GM21717 (cell line): ENCODE data around the gene AADACL4.
"Not testable (repeated sequence)": the region's sequence is repeated elsewhere in the genome, so short reads cannot be mapped to it uniquely, and the experiment has no call there.

Source experiments
- ATAC-seq: cut with Tn5 transposase; IDR thresholded peaks from one replicate; pipeline ENCODE4 v1.9.1; 2021; ENCODE audit warnings: mild to moderate bottlenecking, moderate library complexity; ENCODE audit not compliant: unreplicated experiment

Gene AADACL4

DNA sequence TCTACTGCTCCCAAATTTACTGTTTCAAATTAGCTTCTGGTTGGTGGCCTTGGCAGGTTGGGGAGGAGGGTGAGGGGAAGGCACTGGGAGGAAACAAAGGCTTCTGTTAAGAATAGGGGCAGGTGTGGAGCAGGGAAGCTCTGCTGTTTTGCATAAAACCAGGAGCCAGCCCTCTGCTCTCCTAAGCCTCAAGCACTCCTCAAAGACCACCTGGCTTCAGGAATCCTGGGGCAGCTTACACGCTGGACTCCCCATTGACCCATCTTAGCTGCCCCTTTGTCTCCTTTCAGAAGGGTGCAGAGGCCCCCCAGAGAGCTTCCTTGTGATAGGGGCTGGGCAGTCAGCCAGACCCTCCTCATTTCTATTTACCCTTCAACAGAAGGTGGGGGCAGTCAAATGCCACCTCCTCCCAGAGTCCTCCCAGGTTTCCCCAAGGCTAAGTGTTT is 14.4 kb upstream of the AADACL4 start:
- no peak for ATAC-seq

DNA sequence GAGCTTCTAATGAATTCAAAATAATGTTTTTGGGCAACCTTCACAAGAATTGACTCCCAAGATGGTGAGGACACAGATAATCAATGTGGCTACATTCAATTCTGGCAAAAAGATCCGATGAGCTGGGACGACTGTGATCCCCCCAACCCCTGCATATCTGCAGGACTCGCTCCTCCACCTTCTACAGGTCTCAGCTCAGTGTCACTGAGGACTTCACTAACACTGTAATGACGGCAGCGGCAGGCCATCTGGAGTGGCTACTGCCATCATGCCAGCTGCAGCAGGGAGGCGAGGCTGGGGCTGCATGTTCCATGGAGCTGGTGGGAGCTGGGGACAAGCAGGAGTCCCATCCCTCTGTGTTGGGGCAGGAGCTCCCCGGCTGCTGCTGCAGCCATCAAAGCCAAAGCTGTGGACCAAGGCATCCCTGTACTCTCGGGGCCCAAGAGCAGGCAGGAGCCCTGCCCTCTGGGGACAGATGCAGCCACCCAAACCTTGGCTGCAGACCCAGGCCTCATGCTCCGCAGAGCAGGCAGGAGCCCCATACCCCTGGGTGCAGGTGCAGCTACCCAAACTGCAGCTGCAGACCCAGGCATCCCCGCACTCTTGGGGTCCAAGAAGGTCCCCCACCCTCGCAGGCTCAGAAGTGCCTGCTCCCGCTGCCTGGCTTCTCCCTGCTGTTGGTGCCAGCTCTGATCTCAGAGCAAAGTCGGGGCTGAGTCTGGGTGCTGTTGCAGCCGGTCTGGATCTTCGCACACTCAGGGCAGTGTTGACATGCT is 13.7 kb upstream of the AADACL4 start:
- ATAC-seq, result no peak

DNA sequence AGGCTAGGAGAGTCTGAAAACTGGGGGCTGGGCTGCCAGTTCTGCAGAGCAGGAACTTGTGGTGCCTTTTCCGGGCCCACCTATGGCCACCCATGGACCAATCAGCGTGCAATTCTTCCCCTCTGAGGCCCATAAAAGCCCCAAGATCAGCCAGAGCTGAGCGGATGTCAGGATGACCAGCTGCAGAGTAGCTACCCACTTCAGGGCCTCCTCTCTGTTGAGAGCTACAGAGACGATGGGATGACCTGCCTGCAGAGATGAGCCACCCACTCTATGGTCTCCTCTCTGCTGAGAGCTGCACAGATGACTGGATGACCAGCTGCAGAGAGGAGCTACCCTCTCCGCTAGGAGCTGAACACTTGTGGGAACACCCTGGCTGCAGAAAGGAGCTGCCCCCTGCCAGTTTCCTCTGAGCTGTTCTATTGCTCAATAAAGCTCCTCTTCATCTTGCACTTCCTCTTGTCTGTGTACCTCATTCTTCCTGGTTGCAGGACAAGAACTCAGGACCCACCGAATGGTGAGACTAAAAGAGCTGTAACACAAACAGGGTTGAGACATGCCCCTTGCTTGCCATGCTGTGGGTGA is 12.8 kb upstream of the AADACL4 start:
- ATAC-seq, result no peak

DNA sequence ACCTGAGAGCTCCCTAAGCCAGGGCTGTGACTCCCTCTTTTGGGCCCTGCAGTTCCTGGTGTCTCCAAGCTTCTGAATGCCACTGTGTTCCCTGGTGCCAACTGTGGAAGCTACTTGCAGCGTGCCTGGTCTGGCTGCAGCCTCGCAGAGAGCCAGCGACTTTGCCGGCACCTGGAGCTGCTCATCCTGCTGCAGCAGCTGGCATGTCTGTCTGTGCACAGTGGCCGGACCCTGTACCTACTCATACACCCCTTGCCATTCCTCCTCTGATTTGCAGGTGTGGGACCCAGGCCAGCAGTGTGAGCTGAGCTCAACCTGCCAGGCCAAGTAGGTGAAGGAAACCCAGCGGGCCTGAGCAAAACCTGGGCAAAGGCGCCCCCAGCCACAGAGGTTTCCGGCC is 12.3 kb upstream of the AADACL4 start:
- ATAC-seq, result no peak

DNA sequence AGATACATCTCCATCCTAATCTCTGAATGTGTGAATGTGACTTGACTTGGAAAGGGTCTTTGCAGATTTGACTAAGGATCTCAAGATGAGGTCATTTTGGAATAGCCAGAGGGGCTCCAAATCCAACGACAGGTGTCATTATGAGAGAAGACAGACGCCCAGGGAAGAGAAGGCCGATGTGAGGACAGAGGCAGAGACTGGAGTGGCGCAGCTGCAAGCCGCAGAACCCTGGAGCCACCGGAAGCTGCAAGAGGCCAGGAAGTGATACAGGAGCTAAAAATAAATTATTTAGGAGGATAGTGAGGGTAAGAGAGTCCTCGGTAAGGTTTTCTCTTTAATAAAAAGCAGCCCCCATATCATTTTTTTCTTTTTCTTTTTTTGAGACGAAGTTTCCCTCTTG is 9.7 kb upstream of the AADACL4 start:
- no peak for ATAC-seq

DNA sequence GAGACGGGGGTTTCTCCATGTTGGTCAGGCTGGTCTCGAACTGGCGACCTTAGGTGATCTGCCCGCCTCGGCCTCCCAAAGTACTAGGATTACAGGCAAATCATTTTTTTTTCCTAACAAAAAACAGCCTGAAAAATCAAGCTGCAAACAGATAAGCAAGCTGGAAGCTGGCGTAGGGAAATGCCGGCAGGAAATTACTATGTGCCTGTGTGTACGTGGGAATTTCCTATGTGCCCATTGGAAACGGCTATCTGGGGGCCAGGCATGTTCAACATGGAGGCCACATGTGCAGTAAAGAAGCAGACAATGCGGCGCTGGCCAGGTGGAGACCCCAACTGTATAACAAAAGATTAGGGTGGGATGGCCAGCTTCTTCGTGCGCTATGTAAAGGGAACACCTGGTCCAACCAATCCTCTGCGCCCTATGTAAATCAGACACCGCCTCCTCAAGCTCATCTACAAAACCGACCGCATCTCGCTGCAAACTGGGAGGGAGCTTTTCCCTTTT is 9.1 kb upstream of the AADACL4 start:
- no peak for ATAC-seq

DNA sequence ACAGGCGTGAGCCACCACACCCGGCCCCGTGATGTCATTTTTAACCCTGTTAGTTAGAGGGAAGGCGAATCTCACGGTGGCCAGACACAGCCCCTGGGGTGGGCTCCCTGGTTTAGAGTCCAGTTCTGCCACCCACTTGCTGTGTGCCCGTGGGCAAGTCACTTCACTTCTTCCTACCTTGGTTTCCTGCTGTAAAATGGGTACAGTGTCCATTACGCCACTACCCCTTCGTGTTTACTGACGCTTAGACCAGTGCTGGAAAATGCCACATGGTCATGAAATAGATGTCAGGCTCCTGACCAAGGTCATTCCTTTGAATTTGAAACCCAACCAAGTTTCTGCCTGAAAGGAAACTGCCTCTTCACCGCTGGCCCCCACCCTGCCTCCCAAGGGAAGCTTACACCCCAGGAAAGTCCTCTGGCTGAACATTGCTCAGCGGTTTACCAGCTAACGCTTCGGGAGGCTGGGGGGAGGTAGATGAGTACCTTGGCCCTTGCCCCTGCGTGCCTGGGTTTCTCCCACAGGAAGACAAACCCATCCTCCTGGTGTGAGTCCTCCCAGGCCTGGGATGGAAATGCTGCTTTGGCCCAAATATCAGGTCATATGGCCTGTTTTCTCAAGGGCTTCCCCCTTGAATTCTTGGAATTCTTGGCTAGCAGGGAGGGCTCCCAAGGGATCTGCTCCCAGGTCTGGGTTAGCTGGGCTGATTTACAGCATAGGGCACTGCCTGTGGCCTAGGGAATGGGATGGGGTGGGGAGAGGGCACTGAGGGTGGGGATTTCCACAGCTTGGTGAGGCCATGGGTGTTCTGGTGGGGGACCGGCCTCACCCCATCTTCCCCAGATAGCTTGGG is 7.6 kb upstream of the AADACL4 start:
- no peak for ATAC-seq

DNA sequence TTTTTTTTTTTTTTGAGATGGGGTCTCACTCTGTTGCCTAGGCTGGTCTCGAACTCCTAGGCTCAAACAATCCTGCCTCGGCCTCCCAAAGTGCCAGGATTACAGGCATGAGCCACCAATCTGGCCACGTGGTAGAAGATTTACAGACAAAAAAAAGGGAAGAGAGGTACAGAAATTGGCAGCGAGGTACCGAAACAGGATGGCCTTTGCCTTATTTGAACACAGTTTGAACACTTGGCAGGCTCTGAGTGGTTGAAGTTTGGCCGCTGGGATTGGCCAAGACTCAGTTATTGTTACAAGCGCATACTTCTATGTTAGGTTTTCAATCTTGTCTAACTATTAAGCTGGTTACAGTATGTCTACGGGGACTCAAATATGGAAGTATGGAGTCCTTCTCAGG is 6.2 kb upstream of the AADACL4 start:
- ATAC-seq, result no peak

DNA sequence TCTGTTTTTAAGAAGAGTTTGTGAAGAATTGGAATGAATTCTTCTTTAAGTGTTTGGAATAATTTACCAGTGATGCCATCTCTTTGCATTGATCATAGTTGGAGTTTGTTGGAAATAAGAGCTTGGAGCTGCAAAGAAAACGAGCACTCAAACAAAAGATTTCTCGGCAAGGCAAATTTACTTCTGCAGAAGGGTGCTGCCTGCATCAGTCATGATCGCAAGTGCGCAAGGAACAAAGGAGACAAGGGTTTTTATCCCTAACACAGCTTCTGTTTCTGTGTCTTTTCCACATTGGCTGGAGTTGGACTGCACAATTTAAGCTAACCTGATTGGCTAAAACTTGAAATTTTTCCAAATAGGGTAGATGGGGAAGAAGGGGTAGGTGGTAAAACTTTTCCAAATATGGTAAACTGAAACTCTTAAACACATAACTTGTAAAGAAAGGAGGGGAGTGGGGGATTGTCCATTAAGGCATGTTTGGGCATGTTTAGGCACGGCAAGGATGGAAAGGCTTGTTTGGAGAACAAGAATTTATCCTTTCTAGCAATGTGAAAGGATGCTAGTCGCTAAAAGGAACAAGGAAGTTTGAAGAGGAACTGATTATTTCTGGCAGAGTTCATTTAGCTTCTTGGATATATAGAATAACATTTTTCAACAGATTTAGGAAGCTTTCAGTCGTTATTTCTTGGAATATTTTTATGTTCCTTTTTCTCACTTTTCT is 3.5 kb upstream of the AADACL4 start:
- ATAC-seq, result no peak

DNA sequence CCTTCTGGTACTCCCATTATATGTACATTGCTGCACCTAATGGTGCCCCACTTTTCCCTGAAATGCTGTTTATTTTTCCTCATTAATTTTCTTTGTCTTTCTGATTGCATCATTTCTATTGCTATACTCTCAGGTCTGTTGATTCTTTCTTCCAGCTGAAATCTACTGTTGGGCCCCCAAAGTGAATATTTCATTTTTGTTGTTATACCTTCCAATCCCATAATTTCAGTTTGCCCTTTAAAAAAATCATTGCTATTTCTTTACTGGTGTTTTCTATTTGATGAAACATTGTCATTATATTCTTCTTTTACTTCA is 3.0 kb upstream of the AADACL4 start:
- ATAC-seq, result no peak

DNA sequence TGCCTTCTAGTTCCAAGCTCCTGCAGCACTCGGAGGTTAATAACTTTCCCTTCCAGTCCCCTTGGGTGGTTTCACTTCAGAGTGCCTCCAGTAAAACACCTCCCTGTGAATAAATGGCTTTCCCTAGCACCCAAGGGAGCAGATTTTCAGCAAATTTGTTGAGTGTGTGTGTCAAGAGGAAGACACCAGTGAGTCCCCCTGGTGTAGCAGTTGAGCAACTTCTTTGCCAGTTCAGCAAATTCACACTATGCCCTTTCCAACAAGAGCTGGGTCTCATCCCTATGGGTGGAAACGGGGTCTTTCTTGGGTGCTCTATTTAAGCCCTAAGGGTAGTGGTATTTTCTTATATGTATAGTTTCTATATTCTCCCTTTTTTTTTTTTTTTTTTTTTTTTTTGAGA is 806 bp upstream of the AADACL4 start:
- no peak for ATAC-seq

DNA sequence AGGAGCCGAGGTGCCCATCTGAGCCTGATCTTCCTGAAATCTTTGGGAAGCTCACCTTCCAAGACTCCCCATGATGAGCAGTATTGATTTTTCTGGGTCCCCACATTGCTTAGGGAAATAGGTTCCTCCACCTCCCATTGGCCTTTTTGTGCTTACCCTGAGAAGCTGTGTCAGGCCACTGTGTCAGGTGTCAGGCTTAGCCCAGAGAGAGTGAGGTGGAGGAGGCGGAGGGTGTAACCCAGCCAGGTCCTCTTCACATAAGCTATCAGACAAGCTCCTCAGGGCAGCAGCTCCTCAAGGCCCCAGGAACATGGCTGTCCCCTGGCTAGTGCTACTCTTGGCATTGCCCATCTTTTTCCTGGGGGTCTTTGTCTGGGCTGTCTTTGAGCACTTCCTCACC is 352 bp downstream of the AADACL4 start:
- no peak for ATAC-seq

DNA sequence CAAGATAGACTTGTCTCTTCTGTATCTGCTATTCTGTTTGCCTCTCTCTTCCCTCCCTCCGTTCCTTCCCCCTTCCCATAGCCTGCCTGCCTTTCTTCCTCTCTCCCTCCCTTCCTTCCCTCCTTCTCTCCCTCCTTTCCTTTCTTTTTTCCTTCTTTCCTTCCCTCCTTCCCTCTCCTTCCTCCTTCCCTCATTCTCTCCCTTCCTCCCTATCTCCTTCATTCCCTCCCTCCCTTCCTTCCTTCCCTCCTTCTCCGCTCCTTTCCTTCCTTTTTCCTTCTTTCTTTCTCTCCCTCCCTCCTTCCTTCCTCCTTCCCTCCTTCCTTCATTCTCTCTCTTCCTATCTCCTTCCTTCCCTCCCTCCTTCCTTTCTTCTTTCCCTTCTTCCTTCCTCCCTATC is 944 bp downstream of the AADACL4 start:
- ATAC-seq, result no peak

DNA sequence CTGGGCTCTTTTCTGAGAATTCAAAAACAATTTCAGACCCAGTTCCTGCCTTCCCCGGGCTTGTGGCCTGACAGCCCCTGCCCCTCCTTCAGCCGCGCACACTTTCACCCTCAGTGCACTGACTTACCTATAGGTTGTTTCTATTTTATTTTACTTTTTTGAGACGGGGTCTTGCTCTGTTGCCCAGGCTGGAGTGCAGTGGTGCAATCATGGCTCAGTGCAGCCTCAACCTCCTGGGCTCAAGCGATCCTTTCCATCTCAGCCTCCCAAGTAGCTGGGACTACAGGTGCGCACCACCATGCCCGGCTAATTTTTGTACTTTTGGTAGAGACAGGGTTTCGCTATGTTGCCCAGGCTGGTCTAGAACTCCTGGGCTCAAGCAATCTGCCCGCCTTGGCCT is 1.5 kb downstream of the AADACL4 start:
- ATAC-seq, result not testable (repeated sequence)

DNA sequence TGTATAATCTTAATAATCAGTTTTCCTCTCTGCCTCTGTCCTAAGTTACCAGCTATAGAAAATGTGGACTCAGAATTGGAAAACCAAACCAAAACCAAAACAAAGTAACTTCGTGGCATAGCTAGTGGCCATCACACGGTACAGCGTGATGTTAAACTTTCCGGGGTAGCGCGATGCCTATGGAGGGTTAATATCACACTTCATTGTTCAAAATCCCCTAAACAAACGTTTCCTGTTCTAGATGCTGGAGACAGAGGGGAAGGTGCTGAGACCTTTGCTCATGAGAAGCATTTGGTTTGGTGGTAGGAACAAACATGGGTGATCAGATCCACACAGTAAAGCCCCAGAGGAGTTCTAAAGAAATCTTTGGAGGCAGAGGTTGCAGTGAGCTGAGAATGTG is 4.9 kb downstream of the AADACL4 start:
- ATAC-seq, result no peak

DNA sequence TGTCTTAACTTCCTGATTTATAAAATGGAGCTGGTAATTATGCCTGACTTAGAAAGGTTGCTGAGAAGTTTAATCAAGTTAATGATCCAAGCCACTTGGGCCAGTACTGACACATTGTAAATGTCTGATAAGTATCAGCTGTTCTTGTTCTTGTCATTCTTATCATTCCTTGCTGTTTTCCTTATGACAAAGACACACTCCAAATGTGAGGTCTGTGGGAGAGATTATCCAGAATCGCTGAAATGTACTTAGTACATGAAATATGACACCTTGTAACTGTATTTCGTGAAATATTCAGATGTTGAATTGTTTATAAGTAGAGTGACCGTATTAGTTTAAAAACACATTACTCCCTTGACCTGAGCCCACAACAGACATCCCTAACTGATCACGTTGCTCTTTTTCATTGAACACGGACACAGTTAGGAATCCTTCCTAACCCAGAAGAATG is 6.1 kb downstream of the AADACL4 start:
- ATAC-seq, result no peak

DNA sequence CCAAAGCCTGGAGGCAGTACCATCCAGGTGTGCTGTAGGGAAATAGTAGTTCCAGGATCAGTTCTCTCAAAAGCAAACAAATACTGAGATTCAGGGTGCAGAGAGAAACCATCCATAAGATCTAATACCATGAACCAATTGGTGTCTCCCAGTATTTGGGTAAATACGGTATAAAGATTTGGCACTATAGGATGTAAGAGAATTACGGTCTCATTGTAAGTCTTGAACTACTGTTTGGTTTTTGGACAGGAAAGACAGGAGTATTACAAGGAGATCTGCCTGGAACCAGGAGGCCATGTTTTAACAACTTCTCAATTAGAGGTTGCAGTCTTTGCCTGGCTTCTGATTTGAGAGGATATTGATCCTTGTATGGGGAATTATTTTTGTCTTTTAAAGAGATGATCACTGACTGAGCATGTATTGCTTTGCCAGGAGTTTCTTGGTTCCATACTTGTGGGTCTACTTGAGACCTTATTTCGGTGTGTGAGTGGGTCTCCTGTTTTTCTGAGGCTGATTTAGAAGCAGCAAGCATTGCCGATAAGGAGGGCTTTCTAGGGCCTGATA is 10.2 kb downstream of the AADACL4 start:
- no peak for ATAC-seq

DNA sequence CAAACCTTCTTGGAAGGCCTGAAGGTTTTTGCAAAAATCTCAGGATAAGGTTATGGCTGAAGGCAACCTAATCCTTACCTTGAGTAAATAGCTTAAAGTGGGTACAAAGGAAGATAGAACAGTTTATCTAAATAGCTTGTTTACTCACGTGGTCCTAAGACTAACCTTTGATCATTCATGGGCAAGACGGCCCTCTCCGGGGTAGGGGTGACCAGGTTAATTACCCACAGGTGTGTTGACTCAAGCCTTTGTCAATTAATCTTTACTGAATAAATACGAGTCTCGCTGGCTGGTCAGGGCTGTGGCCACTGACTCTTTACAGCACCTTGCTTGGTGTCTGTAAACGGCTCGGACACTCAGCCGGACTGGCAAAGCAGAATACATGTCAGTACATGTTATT is 10.8 kb downstream of the AADACL4 start:
- no peak for ATAC-seq

DNA sequence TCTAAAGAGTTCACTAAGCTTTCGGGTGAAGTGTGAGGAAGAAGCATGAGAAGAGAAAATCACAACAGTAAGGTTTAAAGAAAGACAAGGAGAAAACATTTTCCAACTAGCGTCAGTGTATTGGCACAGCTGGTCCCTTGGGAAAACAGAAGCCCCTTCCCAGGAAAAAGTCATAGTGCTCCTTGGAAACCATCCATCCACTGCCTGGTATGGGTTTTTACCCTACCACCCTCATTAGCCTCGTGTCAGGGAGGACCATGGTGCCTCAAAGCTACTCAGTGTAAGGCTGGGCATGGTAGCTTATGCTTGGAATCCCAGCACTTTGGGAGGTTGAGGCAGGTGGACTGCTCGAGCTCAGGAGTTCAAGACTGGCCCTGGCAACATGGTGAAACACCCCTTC is 12.7 kb downstream of the AADACL4 start:
- no peak for ATAC-seq

DNA sequence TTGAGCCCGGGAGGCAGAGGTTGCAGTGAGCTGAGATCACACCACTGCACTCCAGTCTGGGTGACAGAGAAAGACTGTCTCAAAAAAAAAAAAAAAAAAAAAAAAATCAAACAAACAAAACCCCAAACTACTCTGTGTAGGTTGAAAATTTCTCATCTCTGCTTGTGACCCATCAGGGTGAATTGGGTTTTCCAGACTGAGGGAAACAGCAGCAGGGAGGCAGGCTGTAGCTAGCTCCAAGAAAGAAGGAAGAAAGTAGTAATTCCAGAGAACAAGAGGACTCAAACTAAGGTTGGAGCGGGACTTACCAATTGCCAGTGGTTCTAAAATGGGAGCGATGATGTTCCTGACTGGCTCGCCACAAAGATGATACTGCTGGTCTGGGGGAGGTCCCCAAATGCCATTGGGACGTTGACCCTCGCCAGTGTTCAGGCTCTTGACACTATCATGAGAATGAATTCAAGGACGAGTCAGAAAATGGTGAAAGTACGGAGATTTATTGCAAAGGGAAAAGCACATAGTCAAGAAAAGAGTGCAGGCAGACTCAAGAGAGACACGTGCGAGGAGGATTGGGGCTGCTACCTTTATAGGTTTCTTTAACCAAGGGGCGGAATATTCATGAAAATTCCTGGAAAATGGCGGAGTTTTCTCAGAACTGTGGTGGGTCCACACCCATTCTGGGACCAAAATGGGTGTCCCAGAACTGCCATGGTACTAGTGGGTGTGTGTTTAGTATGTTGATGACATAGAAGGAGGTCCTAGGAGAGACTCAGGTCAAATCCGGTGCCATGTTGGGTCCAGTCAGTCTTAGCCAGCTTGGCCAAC is 13.4 kb downstream of the AADACL4 start:
- ATAC-seq, result no peak
